HG03060 (cell line): Measurements from ENCODE around the gene FRMD5.
"Not testable (repeated sequence)": the region's sequence is repeated elsewhere in the genome, so short reads cannot be mapped to it uniquely, and the experiment has no call there.

ENCODE experiments used
- ATAC-seq: cut with Tn5 transposase; IDR thresholded peaks from one replicate; pipeline ENCODE4 v1.9.1; 2021; ENCODE audit warnings: low read depth, moderate number of reproducible peaks; ENCODE audit not compliant: unreplicated experiment

Gene FRMD5

GRCh38 chr15:44035781-44036699, 159.0 kb downstream of the FRMD5 start:
- no peak for ATAC-seq

- no peak for ATAC-seq
Observed at GRCh38 chr15:44034933-44035624, 160.0 kb downstream of the FRMD5 start.

- no peak for ATAC-seq
Observed at GRCh38 chr15:44034334-44034733, 160.7 kb downstream of the FRMD5 start.

GRCh38 chr15:44033894-44034293, 161.2 kb downstream of the FRMD5 start:
- no peak for ATAC-seq

- ATAC-seq = not testable (repeated sequence)
Observed at GRCh38 chr15:44032820-44033219, 162.3 kb downstream of the FRMD5 start.

GRCh38 chr15:44029940-44030568, 165.0 kb downstream of the FRMD5 start:
- no peak for ATAC-seq

- ATAC-seq = no peak
Observed at GRCh38 chr15:44029003-44029402, 166.1 kb downstream of the FRMD5 start.

- no peak for ATAC-seq
Observed at GRCh38 chr15:44028349-44028748, 166.7 kb downstream of the FRMD5 start.

GRCh38 chr15:44024155-44024554, 170.9 kb downstream of the FRMD5 start:
- no peak for ATAC-seq

GRCh38 chr15:44023176-44023575, 171.9 kb downstream of the FRMD5 start:
- ATAC-seq = no peak

GRCh38 chr15:44018151-44018550, 176.9 kb downstream of the FRMD5 start:
- ATAC-seq = no peak

GRCh38 chr15:44015545-44016305, 179.3 kb downstream of the FRMD5 start:
- ATAC-seq = no peak

- no peak for ATAC-seq
Observed at GRCh38 chr15:44011238-44011854, 183.7 kb downstream of the FRMD5 start.

- no peak for ATAC-seq
Observed at GRCh38 chr15:44010089-44010488, 185.0 kb downstream of the FRMD5 start.

GRCh38 chr15:44009038-44009437, 186.0 kb downstream of the FRMD5 start:
- ATAC-seq = no peak

GRCh38 chr15:44000248-44000647, 194.8 kb downstream of the FRMD5 start:
- not testable (repeated sequence) for ATAC-seq

- no peak for ATAC-seq
Observed at GRCh38 chr15:43998607-43999006, 196.5 kb downstream of the FRMD5 start.

GRCh38 chr15:43991206-43991605, 203.9 kb downstream of the FRMD5 start:
- no peak for ATAC-seq

GRCh38 chr15:43989938-43990337, 205.1 kb downstream of the FRMD5 start:
- no peak for ATAC-seq

- ATAC-seq = no peak
Observed at GRCh38 chr15:43988900-43989299, 206.2 kb downstream of the FRMD5 start.
